ENCODE data around the gene EPG5. TPM values are rescaled to one million over a fixed set of nuclear protein-coding genes. Genes with fewer than 3 reads are reported as not detected.
"Not testable (repeated sequence)": the region's sequence is repeated elsewhere in the genome, so short reads cannot be mapped to it uniquely, and the experiment has no call there.

Gene EPG5
- total and polyA plus RNA-seq, 3 donors from 2014 or later: 19.0 to 66.4 (median 55.7) TPM

GRCh38 chr18:45825258-45826044 is 141.7 kb downstream of the EPG5 start, which contains the start of gene SIGLEC15:
TSS of gene SIGLEC15 (plus strand) at chr18:45825675. CDS start at chr18:45825729, 54 bp downstream.
- intact Hi-C loops (cut with DNase I; ENCODE audit: low total_unique reads): no loop called here
- H3K4me3 ChIP-seq: no peak within 1 kb of the TSS
- WGBS, 2 donors: 70 to 79% methylated on average over 6 to 12 of the region's 12 CpGs
- H3K4me1 ChIP-seq: no peaks in the 10 kb centered on the region
- H3K27me3 ChIP-seq: no peaks in the 10 kb centered on the region
- H3K36me3 ChIP-seq (ENCODE audit: low read depth, missing control alignments): no peaks in the 10 kb centered on the region
- no peak for TF ChIP-seq CTCF (IDR thresholded peaks at IDR 0.05)
- TF ChIP-seq POLR2A (IDR thresholded peaks at IDR 0.05): no peak
- no peak for DNase-seq
- no peak within 1 kb of the TSS for H3K27ac ChIP-seq
- H3K9me3 ChIP-seq: no peaks in the 10 kb centered on the region

- DNase-seq: no peak
- no peak overlapping the region for H3K4me3 ChIP-seq
- no peaks in the 10 kb centered on the region for H3K27me3 ChIP-seq
- no peaks in the 10 kb centered on the region for H3K9me3 ChIP-seq
- no peak overlapping the region for H3K27ac ChIP-seq
- intact Hi-C loops (cut with DNase I; ENCODE audit: low total_unique reads): no loop called here
- no peaks in the 10 kb centered on the region for H3K36me3 ChIP-seq (ENCODE audit: low read depth, missing control alignments)
- TF ChIP-seq CTCF (IDR thresholded peaks at IDR 0.05): no peak
- no peak for TF ChIP-seq POLR2A (IDR thresholded peaks at IDR 0.05)
- 87 to 88% methylated on average over 1 of the region's 1 CpG for WGBS, 2 donors
- no peaks in the 10 kb centered on the region for H3K4me1 ChIP-seq
These were observed 145.4 kb downstream of the EPG5 start for GRCh38 chr18:45821711-45822110.

- Histone ChIP-seq H3K9me3 (no peaks in the 10 kb centered on the region), H3K4me1 (no peaks in the 10 kb centered on the region), H3K36me3 (ENCODE audit: low read depth, missing control alignments) (no peaks in the 10 kb centered on the region), H3K27me3 (no peaks in the 10 kb centered on the region), H3K4me3 (no peak overlapping the region), H3K27ac (no peak overlapping the region)
- TF ChIP-seq CTCF (IDR thresholded peaks at IDR 0.05): no peak
- TF ChIP-seq POLR2A (IDR thresholded peaks at IDR 0.05): no peak
- WGBS, 2 donors: 91% methylated on average over 2 of the region's 2 CpGs
- DNase-seq: no peak
- intact Hi-C loops (cut with DNase I; ENCODE audit: low total_unique reads): no loop called here
These were observed 146.1 kb downstream of the EPG5 start for GRCh38 chr18:45821026-45821425.

GRCh38 chr18:45820106-45820745 is 146.9 kb downstream of the EPG5 start:
- intact Hi-C loops (cut with DNase I; ENCODE audit: low total_unique reads): no loop called here
- TF ChIP-seq CTCF (IDR thresholded peaks at IDR 0.05) (no peak), POLR2A (IDR thresholded peaks at IDR 0.05) (no peak)
- Histone ChIP-seq H3K4me1 (no peaks in the 10 kb centered on the region), H3K27me3 (no peaks in the 10 kb centered on the region), H3K4me3 (no peak overlapping the region), H3K27ac (no peak overlapping the region), H3K36me3 (ENCODE audit: low read depth, missing control alignments) (no peaks in the 10 kb centered on the region), H3K9me3 (no peaks in the 10 kb centered on the region)
- DNase-seq: no peak
- WGBS, 2 donors: 67 to 83% methylated on average over 3 of the region's 3 CpGs

- DNase-seq; H3K36me3 ChIP-seq (ENCODE audit: low read depth, missing control alignments); H3K27me3 ChIP-seq; H3K27ac ChIP-seq; intact Hi-C loops (cut with DNase I; ENCODE audit: low total_unique reads); H3K4me1 ChIP-seq; H3K9me3 ChIP-seq; H3K4me3 ChIP-seq: not testable (repeated sequence)
- WGBS, 2 donors: 91 to 94% methylated on average over 8 of the region's 8 CpGs
These were observed 148.4 kb downstream of the EPG5 start for GRCh38 chr18:45818765-45819164.
